DND-41 (cell line): ENCODE data around the gene ME3.

Experiments
- ATAC-seq: fragments of 200-7000 bp; cut with Tn5 transposase; 3 replicates; pipeline ENCODE4 v1.9.1; 2021; ENCODE audit warnings: low read depth; ENCODE audit not compliant: insufficient read depth
- DNase-seq: peaks from one replicate; pipeline ENCODE4 v3.0.0-alpha.2; 2020
- H2AFZ ChIP-seq: 2 replicates; pipeline ENCODE4 v1.6.0; 2012; ENCODE audit warnings: low read depth, low read length
- H3K27ac ChIP-seq: 2 replicates; pipeline ENCODE4 v1.5.1; 2012; ENCODE audit warnings: low read length, inconsistent platforms
- H3K27me3 ChIP-seq: fragments of 200-600 bp; sonication (generic); 2 replicates; pipeline ENCODE4 v1.6.0; 2012; ENCODE audit warnings: low read length, mild to moderate bottlenecking, inconsistent platforms; ENCODE audit not compliant: insufficient read depth, poor library complexity
- H3K36me3 ChIP-seq: 2 replicates; pipeline ENCODE4 v1.5.1; 2012; ENCODE audit warnings: low read length, inconsistent platforms; ENCODE audit not compliant: insufficient read depth
- H3K4me1 ChIP-seq: 2 replicates; pipeline ENCODE4 v1.5.1; 2012; ENCODE audit warnings: mild to moderate bottlenecking, low read length; ENCODE audit not compliant: insufficient read depth
- H3K4me2 ChIP-seq: 2 replicates; pipeline ENCODE4 v1.6.0; 2012; ENCODE audit warnings: mild to moderate bottlenecking, moderate library complexity, low read length, inconsistent platforms; ENCODE audit not compliant: insufficient read depth
- H3K4me3 ChIP-seq, 2 experiments: fragments of 200-600 bp in 1 of 2; shearing (Covaris generic) in 1 of 2; 2 replicates each; pipeline ENCODE4 v1.5.1; 2012 to 2016; ENCODE audit warnings: inconsistent platforms in 2 of 2, low read length in 2 of 2, mild to moderate bottlenecking in 2 of 2, low read depth in 1 of 2, moderate library complexity in 1 of 2
- H3K79me2 ChIP-seq: 2 replicates; pipeline ENCODE4 v1.6.0; 2012; ENCODE audit warnings: low read length, inconsistent platforms; ENCODE audit not compliant: insufficient read depth
- H3K9ac ChIP-seq: 2 replicates; pipeline ENCODE4 v1.6.0; 2012; ENCODE audit warnings: low read depth, mild to moderate bottlenecking, inconsistent platforms, low read length, moderate library complexity
- H3K9me3 ChIP-seq: 2 replicates; pipeline ENCODE4 v1.5.1; 2012; ENCODE audit warnings: low read length, moderate library complexity, mild to moderate bottlenecking, inconsistent platforms; ENCODE audit not compliant: insufficient read depth, severe bottlenecking
- H4K20me1 ChIP-seq: 2 replicates; pipeline ENCODE4 v1.6.0; 2012; ENCODE audit warnings: low read length; ENCODE audit not compliant: insufficient read depth
- EZH2 ChIP-seq: IDR thresholded peaks from 3 replicates; pipeline ENCODE4 v1.6.1; 2012; ENCODE audit warnings: borderline replicate concordance, low read depth, mild to moderate bottlenecking, moderate library complexity, low read length, inconsistent platforms; ENCODE audit not compliant: severe bottlenecking
- TF ChIP-seq, protein P1 (sequence below): IDR thresholded peaks from 2 replicates; pipeline ENCODE4 v1.5.1; 2012; ENCODE audit warnings: borderline replicate concordance, low read length, moderate library complexity, mild to moderate bottlenecking; ENCODE audit not compliant: poor library complexity, severe bottlenecking; ENCODE audit errors: extremely low read depth

The ME3 gene

DNA sequence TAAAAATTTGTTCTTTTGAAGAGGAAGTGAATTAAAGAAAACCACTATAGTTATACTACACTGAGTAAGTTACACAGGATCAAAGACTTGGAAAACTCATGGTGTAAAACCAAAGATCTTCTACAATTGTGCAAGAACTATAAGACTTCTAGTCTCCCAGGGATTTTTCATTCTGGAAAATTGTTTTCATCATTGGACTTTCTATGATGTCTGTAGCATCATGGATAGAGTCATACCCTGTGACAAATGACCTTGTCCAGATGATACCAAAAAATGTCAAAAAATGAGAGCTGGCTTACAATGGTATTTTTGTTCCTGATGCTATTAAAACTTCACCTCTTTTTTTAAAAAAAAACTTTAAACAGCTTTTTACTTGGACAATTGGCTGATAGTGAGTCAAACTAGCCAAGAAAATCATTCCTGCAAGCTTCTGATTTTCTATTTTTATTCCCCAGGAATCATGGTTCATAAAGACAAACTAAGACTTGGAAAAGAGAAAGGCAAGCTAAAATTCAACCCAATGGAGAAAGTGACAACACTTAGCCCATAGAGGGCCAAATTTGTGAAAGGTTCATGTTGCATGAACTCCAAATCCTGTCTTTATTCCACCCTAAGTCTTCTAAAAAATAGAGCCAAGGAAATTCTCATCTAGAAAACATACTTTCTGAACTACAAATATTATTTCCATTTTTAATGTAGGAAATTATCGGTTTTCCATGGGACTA lies 30.7 kb downstream of the ME3 start:
- Histone ChIP-seq H4K20me1 (no peaks in the 10 kb centered on the region), H3K9ac (no peak overlapping the region), H3K36me3 (no peaks in the 10 kb centered on the region), H3K27me3 (no peaks in the 10 kb centered on the region), H2AFZ (no peak overlapping the region), H3K79me2 (no peaks in the 10 kb centered on the region), H3K4me2 (no peak overlapping the region), H3K27ac (no peak overlapping the region), H3K9me3 (no peaks in the 10 kb centered on the region), H3K4me3 (no peak overlapping the region), H3K4me1 (no peaks in the 10 kb centered on the region)
- TF ChIP-seq, protein P1, sequence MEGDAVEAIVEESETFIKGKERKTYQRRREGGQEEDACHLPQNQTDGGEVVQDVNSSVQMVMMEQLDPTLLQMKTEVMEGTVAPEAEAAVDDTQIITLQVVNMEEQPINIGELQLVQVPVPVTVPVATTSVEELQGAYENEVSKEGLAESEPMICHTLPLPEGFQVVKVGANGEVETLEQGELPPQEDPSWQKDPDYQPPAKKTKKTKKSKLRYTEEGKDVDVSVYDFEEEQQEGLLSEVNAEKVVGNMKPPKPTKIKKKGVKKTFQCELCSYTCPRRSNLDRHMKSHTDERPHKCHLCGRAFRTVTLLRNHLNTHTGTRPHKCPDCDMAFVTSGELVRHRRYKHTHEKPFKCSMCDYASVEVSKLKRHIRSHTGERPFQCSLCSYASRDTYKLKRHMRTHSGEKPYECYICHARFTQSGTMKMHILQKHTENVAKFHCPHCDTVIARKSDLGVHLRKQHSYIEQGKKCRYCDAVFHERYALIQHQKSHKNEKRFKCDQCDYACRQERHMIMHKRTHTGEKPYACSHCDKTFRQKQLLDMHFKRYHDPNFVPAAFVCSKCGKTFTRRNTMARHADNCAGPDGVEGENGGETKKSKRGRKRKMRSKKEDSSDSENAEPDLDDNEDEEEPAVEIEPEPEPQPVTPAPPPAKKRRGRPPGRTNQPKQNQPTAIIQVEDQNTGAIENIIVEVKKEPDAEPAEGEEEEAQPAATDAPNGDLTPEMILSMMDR, result no peak
- no peak for TF ChIP-seq EZH2
- ATAC-seq, result no peak
- DNase-seq, result no peak

DNA sequence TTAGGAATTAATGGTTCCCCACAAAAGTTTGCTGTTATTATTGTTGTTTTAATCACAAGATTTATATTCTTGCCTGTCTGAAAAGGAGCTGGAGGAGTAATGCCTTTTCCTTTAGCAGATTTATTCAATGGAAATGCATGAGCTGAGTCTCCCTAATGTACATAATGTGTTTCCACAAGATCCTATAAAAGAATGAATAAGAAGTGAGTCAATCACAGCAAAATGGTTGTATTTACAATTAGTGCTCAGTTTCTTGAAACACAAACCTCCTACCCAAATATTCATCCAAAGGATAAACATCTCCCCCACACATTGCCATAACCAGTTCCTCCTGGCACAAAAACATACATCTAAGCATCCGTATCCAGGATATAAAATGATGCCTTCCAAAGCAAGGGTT lies 33.3 kb downstream of the ME3 start:
- H3K36me3 ChIP-seq, result no peaks in the 10 kb centered on the region
- H3K9ac ChIP-seq, result no peak overlapping the region
- peaks cover 4% of the 10 kb centered on the region for H3K27me3 ChIP-seq
- DNase-seq, result no peak
- no peak overlapping the region for H3K27ac ChIP-seq
- no peak overlapping the region for H3K4me3 ChIP-seq
- H3K79me2 ChIP-seq, result no peaks in the 10 kb centered on the region
- no peaks in the 10 kb centered on the region for H3K4me1 ChIP-seq
- H2AFZ ChIP-seq, result no peak overlapping the region
- peaks cover 4% of the 10 kb centered on the region; the same call in 1 of the 2 replicates for H4K20me1 ChIP-seq
- no peaks in the 10 kb centered on the region for H3K9me3 ChIP-seq
- no peak overlapping the region for H3K4me2 ChIP-seq
- TF ChIP-seq, protein P1, result no peak
- no peak for TF ChIP-seq EZH2
- ATAC-seq, result no peak

DNA sequence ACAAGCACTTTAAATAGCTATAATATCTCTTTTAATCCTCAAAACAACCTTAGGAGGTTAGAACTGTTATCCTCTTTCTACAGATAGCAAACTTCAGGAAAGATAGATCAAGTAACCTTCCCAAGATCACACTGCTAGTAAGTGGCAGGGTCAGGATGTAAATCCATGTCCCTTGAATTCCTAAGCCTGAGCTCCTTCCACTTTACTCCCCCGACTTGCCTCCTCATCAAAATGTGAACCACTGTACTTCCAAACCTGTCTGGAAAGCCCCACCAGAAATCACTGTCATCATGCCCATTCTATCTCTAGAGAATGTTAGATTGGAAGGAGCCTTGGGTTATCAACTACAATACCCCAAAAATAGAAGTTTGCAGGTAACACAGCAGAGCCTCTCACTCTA lies 33.7 kb downstream of the ME3 start:
- no peak overlapping the region for H3K4me3 ChIP-seq
- H3K9ac ChIP-seq, result no peak overlapping the region
- H3K4me1 ChIP-seq, result no peaks in the 10 kb centered on the region
- H3K27ac ChIP-seq, result no peak overlapping the region
- H3K36me3 ChIP-seq, result no peaks in the 10 kb centered on the region
- ATAC-seq, result no peak
- H3K79me2 ChIP-seq, result no peaks in the 10 kb centered on the region
- no peak for DNase-seq
- H4K20me1 ChIP-seq, result peaks cover 4% of the 10 kb centered on the region; the same call in 1 of the 2 replicates
- no peak overlapping the region for H2AFZ ChIP-seq
- no peak overlapping the region for H3K4me2 ChIP-seq
- TF ChIP-seq, protein P1, result no peak
- TF ChIP-seq EZH2, result no peak
- H3K9me3 ChIP-seq, result no peaks in the 10 kb centered on the region
- peaks cover 4% of the 10 kb centered on the region for H3K27me3 ChIP-seq

DNA sequence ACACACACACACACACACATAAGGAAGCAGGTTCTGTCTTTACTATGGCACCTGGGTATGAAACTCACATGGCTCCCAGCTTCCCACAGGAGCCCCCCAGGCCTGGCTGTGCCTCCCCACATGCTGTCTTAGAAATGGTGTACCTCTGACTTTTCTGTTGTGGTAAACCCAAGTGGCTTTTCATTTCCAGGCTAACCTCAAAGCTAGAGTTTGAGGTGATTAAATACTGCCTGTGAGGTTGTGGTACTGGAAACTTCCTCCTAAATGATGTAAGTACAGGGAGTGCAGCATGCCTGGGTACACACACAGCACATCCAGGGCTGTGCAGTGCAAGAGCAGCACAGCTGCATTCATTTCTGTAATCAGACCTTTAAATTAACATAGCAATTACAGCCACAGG lies 34.4 kb downstream of the ME3 start:
- H3K27ac ChIP-seq, result no peak overlapping the region
- no peaks in the 10 kb centered on the region for H3K9me3 ChIP-seq
- H3K79me2 ChIP-seq, result no peaks in the 10 kb centered on the region
- peak; percentile 98 for ATAC-seq
- H3K4me3 ChIP-seq, result no peak overlapping the region
- no peak overlapping the region for H3K4me2 ChIP-seq
- H4K20me1 ChIP-seq, result peaks cover 4% of the 10 kb centered on the region; the same call in 1 of the 2 replicates
- no peak overlapping the region for H3K9ac ChIP-seq
- no peak for TF ChIP-seq EZH2
- TF ChIP-seq, protein P1, result no peak
- no peaks in the 10 kb centered on the region for H3K36me3 ChIP-seq
- H3K4me1 ChIP-seq, result no peaks in the 10 kb centered on the region
- DNase-seq, result peak; percentile 67
- H2AFZ ChIP-seq, result no peak overlapping the region
- H3K27me3 ChIP-seq, result peaks cover 4% of the 10 kb centered on the region
